OCI-LY3 (cell line): ENCODE data around the gene TK1.

Source experiments
- H2AFZ ChIP-seq: fragments of 200-600, 300-600 bp; shearing (Covaris generic); 2 replicates; pipeline ENCODE4 v1.6.0; 2014; ENCODE audit warnings: antibody characterized with exemption, low read depth, low read length
- H3K27ac ChIP-seq: fragments of 200-600, 300-600 bp; sonication (generic); 2 replicates; pipeline ENCODE4 v1.5.1; 2014; ENCODE audit warnings: mild to moderate bottlenecking, low read length, moderate library complexity, mixed read lengths
- H3K27me3 ChIP-seq: fragments of 200-600, 300-600 bp; sonication (generic); 2 replicates; pipeline ENCODE4 v1.6.1; 2014; ENCODE audit warnings: low read depth, low read length, mixed read lengths
- H3K36me3 ChIP-seq: fragments of 200-600, 300-600 bp; sonication (generic); replicated peaks from 2 replicates; pipeline ENCODE3; 2014; ENCODE audit warnings: low read depth, low read length, mixed read lengths
- H3K4me1 ChIP-seq: fragments of 300-600, 200-600 bp; sonication (generic); 2 replicates; pipeline ENCODE4 v1.6.1; 2014; ENCODE audit warnings: low read length, mixed read lengths
- H3K4me2 ChIP-seq: fragments of 200-600, 300-600 bp; sonication (generic); 2 replicates; pipeline ENCODE4 v1.6.1; 2014; ENCODE audit warnings: low read length, mixed read lengths
- H3K4me3 ChIP-seq: fragments of 300-600, 200-600 bp; sonication (generic); 2 replicates; pipeline ENCODE4 v1.5.1; 2014; ENCODE audit warnings: antibody characterized with exemption, mild to moderate bottlenecking, low read length, moderate library complexity
- H3K79me2 ChIP-seq: fragments of 300-600, 200-600 bp; shearing (Covaris generic); 2 replicates; pipeline ENCODE4 v1.6.1; 2014; ENCODE audit warnings: mild to moderate bottlenecking, low read length, mixed read lengths
- H3K9ac ChIP-seq: fragments of 300-600, 200-600 bp; shearing (Covaris generic); 2 replicates; pipeline ENCODE4 v1.6.0; 2014; ENCODE audit warnings: mild to moderate bottlenecking, low read length, moderate library complexity
- H3K9me3 ChIP-seq: fragments of 200-600, 300-600 bp; shearing (Covaris generic); 2 replicates; pipeline ENCODE4 v1.6.1; 2014; ENCODE audit warnings: low read length, mixed read lengths; ENCODE audit not compliant: insufficient read depth
- H4K20me1 ChIP-seq: fragments of 200-600, 300-600 bp; sonication (generic); 2 replicates; pipeline ENCODE4 v1.6.1; 2016; ENCODE audit warnings: low read length, mixed read lengths; ENCODE audit not compliant: insufficient read depth
- EZH2phosphoT487 ChIP-seq: fragments of 200-600 bp; shearing (Covaris generic); IDR thresholded peaks from 2 replicates; pipeline ENCODE4 v1.6.1; 2018; ENCODE audit warnings: antibody characterized with exemption, mixed run types, low read depth
- TF ChIP-seq, protein P1 (sequence below): fragments of 200-600, 300-600 bp; sonication (generic); IDR thresholded peaks from 2 replicates; pipeline ENCODE4 v1.5.1; 2014; ENCODE audit warnings: antibody characterized with exemption, low read length, low read depth

The TK1 gene

DNA sequence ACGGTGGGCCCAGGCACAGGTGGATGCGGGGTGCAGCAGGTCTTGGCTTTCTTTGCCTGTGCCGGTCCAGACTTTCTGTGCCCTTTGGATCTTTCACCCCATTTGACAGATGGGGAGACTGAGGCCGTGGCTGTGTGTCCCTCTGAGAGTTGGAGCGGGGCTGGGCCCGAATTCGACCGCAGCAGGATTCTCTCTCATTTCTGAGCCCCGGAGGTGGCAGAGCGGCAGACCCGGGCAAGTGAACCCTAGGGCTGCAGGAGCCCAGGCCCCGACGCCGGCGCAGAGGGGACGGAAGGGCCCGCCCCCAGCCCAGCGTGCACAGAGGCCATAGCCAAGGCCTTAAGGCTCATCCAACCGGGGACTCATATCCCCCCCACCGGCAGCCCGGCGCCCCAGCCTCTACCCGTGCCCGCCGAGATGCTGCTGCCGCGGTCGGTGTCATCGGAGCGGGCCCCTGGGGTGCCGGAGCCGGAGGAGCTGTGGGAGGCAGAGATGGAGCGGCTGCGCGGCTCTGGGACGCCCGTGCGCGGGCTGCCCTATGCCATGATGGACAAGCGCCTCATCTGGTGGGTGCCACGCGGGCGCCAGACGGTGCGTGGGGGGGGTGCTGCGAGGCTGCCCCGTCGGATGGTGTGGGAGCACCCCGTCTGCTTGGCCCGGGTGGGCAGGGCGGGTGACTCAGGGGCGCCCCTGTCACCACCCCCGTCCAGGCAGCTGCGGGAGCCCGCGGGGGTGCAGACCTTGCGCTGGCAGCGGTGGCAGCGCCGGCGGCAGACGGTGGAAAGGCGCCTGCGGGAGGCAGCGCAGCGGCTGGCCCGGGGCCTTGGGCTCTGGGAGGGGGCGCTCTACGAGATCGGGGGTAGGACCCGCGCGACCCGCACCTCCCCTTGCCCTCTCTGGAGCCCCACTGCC, 55.4 kb downstream of the TK1 start:
- Histone ChIP-seq H3K36me3 (peaks cover 7% of the 10 kb centered on the region), H3K4me1 (peaks cover 63% of the 10 kb centered on the region), H3K27me3 (no peaks in the 10 kb centered on the region), H3K27ac (peak overlapping the region; percentile 69), H3K4me2 (peak overlapping the region; percentile 96), H3K9me3 (no peaks in the 10 kb centered on the region), H2AFZ (no peak overlapping the region), H3K4me3 (peak overlapping the region; percentile 91), H4K20me1 (no peaks in the 10 kb centered on the region), H3K79me2 (peaks cover 27% of the 10 kb centered on the region), H3K9ac (peak overlapping the region; percentile 75)
- TF ChIP-seq EZH2phosphoT487, result no peak
- TF ChIP-seq, protein P1, sequence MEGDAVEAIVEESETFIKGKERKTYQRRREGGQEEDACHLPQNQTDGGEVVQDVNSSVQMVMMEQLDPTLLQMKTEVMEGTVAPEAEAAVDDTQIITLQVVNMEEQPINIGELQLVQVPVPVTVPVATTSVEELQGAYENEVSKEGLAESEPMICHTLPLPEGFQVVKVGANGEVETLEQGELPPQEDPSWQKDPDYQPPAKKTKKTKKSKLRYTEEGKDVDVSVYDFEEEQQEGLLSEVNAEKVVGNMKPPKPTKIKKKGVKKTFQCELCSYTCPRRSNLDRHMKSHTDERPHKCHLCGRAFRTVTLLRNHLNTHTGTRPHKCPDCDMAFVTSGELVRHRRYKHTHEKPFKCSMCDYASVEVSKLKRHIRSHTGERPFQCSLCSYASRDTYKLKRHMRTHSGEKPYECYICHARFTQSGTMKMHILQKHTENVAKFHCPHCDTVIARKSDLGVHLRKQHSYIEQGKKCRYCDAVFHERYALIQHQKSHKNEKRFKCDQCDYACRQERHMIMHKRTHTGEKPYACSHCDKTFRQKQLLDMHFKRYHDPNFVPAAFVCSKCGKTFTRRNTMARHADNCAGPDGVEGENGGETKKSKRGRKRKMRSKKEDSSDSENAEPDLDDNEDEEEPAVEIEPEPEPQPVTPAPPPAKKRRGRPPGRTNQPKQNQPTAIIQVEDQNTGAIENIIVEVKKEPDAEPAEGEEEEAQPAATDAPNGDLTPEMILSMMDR, result peak; percentile 4; the same call in 1 of the 2 replicates

DNA sequence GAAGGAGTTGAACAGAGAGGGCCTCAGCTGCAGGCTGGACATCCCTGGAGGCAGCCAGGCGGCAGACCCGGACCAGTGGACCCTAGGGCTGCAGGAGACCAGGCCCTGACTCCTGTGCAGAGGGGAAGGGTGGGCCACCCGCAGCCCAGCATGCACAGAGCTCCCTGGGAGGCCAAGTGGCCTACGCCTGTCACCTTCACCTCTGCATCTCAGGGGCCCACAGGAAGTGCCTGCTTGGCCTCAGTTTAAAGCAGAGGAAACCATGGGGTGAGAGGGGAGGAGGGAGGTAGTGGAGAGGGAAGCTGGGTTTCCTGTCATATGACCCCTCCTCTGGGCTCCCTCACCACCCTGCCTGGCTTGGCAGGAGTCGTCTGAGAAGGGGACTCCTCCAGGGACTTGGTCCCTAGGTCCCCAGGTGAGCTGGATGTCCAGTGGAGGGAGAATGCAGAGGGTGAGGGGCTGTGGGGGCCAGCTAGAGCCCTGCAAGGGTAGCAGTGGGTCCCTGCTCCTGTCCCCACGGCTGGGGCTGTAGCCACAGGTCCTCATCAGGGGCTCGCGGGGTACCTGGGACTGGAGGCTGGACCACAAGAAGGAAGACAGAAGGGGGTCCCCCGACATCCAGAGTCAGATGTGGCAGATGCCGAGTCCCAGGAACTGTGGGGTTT, 56.3 kb downstream of the TK1 start, which contains the start of gene TMC8:
TMC8 (plus strand) TSS at position 335 of the 665 bp plus-strand sequence. CDS start 818 bp downstream, outside the sequence.
- TF ChIP-seq EZH2phosphoT487, result no peak
- TF ChIP-seq, protein P1, result no peak
- peak within 1 kb of the TSS; percentile 69 for H3K27ac ChIP-seq
- peaks cover 7% of the 10 kb centered on the region for H3K36me3 ChIP-seq
- peaks cover 72% of the 10 kb centered on the region for H3K4me1 ChIP-seq
- H2AFZ ChIP-seq, result no peak within 1 kb of the TSS
- no peaks in the 10 kb centered on the region for H3K9me3 ChIP-seq
- peak within 1 kb of the TSS; percentile 75 for H3K9ac ChIP-seq
- no peaks in the 10 kb centered on the region for H4K20me1 ChIP-seq
- H3K4me3 ChIP-seq, result peak within 1 kb of the TSS; percentile 91
- peak within 1 kb of the TSS; percentile 96 for H3K4me2 ChIP-seq
- no peaks in the 10 kb centered on the region for H3K27me3 ChIP-seq
- peaks cover 34% of the 10 kb centered on the region for H3K79me2 ChIP-seq

DNA sequence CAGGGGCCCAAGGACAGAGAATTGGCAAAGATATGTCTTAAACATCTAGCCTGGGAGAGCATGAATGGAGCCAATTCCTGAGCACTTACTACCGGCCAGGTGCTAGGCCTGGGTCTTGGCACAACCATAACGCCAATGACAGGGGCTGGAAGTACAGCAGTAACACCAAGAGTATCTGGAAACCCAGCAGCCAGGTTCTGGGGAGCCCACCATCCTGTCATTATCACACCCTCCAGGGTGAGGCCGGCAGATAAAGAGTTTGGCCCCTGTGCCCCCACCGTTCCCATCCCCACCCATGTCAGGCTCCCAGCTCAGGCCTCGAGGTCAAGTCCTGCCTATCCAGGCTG, 56.8 kb downstream of the TK1 start:
- H3K4me2 ChIP-seq, result peak overlapping the region; percentile 96
- no peaks in the 10 kb centered on the region for H3K27me3 ChIP-seq
- no peak overlapping the region for H2AFZ ChIP-seq
- peak overlapping the region; percentile 75 for H3K9ac ChIP-seq
- no peaks in the 10 kb centered on the region for H4K20me1 ChIP-seq
- no peaks in the 10 kb centered on the region for H3K9me3 ChIP-seq
- H3K4me3 ChIP-seq, result peak overlapping the region; percentile 91
- peaks cover 4% of the 10 kb centered on the region for H3K36me3 ChIP-seq
- TF ChIP-seq EZH2phosphoT487, result no peak
- TF ChIP-seq, protein P1, result no peak
- peaks cover 34% of the 10 kb centered on the region for H3K79me2 ChIP-seq
- H3K27ac ChIP-seq, result peak overlapping the region; percentile 69
- H3K4me1 ChIP-seq, result peaks cover 77% of the 10 kb centered on the region
